ENCODE results near the gene KCNQ1OT1.
A peak's percentile ranks its signal among the peaks of the same experiment; 100 is the strongest.

The KCNQ1OT1 gene

DNA sequence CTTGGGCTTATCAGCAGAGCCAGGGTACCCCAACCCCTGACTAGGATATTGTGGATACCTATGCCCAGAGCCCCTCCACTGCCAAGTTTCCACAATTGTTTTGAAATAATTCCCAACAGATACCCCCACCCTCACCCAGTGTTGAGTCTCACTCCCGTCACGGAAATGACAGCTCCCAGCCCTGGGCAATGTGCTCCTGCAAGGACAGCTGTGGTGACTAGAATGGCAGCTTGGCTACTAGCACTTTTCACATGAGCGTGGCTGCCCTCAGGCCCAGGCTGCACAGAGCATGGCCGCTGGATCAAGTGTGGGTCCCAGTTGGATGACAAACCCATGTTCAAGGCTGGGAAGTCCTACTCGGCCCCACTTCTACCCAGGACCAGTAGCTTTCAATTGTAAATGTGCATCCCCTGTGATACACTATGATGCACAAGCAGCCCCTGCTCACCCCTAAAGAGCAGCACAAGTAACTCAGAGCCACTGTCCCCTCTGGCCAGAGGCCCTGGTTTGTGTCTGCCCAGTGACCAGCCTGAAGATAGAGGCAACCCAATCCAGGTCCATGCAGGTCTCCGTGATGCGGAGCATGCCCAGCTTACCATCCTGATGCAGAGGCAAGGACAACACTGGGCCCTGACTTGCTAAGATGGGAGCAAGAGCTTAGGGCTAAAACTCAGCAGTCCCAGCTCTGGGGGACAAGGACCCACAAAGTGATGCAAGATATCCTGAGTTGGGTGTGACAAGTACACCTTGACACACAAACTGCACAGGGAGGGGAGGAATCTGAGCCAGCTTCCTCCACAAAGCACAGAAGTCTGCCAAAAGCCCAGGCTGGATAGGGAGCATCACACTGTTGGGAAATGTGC, 13.2 kb downstream of the KCNQ1OT1 start:
- no peak for DNase-seq (ENCODE audit: low spot score)

DNA sequence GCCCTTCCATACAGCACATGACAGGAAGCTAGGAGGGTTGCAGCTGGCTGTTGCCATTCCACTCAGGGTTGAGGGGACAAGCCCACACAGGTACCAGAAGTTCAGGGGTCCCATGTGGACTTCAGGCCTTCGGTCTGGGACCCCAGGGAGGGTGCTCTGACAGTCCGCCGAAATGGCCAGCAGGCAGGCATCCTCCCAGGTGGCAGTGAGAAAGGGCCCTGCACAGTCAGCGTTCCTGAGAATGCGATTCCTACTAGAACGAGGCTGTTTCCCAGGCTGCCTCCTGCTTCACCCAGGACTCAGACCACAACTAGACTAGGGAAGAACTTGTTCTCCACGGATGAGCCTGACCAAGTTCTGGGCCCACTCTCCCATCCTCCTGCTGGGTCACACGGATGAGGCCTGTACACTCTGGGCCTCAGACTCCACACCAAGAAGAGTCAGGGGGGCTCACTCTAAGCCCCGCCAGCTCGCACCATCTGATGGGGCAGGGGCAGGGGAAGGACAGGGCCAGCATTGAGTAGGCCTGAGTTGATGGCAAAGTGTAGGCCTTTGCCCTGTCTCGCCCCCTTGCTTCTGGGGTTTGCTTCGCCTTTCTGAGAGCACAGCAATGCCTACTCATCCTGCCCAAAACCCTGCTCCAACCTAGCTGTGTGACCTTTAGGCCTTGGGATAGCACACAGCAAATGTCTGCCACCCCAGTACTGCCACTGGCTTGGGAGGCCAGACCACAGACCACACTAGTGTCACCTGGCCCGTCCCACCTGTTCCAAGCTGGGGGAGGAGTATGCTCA, 14.0 kb downstream of the KCNQ1OT1 start:
- DNase-seq (ENCODE audit: low spot score), result no peak

DNA sequence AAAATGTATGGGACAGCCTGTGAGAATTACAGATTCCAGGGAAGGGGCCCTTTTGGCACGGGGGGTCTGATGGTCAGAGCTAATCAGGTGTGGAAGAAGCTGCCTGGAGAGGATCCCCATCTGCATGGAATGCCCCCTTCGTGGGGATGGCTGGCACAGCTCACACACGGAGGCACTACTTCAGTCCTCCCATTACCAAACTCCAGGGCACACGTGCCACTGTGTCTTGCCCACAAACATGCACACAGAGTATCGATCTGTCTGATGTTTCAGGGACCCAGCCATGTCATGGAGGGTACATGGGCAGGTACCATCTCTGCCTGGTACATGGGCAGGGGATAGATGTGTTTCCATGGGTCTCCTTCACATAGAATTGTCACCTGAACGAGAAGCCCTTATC, 14.7 kb downstream of the KCNQ1OT1 start:
- DNase-seq (ENCODE audit: low spot score), result no peak

DNA sequence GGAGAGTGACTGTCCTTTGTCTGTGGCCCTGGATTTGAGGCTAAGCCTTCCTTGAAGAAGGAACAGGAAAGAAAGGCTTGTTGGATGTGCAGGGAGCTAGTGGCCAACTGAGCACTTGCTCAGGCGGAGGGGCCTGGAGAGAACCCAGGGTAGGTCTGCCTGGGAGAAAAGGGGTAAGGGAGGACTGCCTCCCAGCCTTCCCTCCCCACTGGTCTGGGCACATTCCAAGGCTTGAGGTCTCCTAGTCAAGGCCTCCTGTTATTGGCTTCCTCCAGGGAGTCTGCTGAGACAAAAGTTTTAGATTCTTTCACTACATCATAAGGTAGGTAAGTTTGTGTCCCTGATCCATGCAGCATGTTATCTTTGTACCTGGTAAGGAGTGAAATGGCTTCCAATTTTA, 15.2 kb downstream of the KCNQ1OT1 start:
- no peak for DNase-seq (ENCODE audit: low spot score)

DNA sequence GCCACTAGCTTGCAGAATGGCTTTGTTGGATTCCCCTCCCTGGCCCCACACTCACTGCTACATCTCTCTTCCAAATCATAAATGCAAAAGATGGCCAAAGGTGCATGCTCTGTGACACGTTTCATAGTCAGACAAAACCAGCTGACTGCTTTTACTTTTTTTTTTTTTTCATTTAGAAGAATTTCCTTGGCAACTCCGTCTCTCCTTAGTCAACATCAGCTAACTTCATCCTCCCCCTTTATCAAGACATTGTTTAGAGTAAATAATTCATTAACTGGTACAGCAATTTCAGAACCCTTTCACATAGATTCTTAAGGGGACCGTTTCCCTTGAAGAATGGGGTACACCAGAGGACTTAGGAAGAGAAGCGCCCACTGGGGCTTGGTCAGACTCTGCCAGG, 16.0 kb downstream of the KCNQ1OT1 start:
- DNase-seq (ENCODE audit: low spot score), result no peak

DNA sequence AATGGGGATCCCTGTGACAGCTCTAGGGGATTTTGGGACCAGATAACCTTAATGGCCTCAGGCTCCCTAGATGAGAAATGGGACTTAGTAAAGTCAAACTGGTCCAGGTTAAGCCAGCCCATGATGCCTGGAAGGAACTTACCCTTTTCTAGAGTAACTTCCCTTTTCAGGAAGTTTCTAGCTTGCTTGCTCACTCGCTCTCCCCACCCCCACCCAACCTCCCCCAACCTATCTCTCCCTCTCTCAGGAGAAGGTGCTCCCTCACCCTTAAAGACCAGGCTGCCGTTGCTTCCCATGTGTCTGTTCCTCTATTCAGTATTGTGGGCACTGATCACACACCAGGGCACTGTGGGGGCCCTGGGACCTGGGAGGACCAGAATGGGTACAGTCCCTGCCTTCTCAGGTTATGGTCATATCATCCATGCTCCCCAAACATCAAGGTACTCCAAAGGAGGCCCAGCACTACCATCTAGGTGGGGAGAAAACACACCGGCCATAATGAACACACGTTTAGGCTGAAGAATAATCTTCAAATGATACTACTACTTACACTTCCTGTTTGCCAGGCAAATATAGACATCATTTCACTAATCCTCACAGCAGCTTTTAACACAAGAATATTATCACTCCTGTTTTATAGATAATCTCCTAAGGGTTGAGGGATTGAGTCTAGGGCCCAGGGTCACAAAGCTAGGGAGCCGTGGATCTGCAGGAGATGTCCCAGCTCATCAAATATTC, 18.2 kb downstream of the KCNQ1OT1 start:
- no peak for DNase-seq (ENCODE audit: low spot score)

DNA sequence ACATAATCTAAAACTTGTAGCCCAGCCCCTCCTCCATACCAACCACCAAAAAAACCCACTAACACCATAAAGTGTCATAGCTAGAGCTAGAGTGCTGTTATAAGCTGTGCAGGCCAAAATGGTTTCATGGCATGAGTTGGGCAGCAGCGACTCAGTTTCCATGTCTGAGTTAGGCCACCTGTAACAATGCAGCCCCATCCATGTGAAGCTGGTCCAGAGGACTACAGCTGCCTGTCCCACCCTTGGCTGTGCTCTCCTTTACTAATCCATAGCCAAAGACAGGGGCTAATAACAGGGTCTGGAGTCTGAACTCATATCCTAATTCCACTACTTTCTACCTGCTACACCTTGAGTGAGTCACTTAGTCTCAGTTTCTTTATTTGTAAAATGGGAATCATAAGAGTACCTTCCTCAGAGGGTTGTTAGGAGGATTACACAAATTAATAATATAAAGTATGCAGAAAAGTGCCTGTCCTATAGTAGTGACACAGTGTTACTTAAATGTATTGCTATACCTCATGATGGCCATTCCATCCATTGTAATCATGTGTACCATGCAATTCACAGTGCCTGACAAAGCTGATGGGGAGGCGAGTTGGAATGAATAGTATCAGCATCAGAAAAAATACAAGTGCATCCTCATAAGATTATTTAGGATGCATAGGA, 20.6 kb downstream of the KCNQ1OT1 start:
- DNase-seq (ENCODE audit: low spot score), result no peak

DNA sequence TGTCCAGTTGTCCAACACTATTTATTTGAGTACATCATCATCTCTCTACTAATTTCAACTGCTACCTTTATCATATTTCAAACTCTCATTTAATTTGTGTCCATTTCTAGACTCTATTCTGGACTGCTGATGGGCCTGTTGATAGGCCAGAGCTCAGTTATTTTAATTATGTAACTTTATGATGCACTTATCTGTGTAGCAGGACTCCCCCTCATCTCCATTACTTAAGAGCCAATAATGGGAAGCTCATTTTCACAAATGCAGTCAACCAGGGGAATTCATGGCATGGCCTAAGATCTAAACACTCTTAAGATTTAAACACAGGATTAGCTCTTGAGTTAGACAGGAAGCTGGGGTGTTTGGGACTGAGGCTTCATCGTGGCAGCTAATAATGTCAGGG, 21.4 kb downstream of the KCNQ1OT1 start:
- DNase-seq (ENCODE audit: low spot score), result no peak

DNA sequence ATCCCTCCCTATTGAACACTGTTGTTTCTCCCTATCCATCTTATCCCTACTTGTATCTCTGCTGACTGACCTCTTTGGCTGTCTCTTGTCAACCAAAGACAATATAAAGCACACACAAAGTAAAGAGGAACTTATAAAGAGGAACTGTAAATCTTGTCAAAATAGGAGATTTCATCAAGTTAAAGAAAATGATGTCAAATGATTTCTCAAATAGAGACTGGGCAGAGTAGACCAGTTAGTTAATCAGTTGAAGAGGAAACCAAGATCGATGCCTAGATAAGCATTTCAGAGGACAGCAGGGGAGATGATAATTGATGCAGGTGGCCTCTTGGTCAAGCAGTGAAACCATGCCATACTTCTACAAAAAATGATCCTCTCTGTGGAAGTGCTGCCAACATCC, 22.7 kb downstream of the KCNQ1OT1 start:
- DNase-seq (ENCODE audit: low spot score), result peak; percentile 45

DNA sequence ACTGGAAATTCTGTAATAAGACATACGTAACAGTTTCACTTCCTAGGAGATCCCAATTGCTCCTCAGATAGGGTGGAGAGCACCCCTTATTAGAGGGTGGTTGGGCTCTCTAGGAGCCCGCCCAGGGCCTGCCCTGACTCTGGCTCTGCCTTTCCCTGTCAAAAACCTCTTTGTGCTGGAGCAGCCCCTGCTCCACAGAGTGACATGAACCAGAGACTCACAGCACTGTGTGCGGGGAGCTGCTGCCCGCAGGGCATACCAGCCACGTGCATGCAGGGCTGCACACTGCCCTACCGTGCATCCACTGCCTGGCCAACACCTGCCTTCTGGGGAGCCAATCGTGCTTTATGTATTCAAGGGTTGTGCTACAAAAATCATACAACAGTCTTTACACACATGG, 24.3 kb downstream of the KCNQ1OT1 start:
- DNase-seq (ENCODE audit: low spot score), result peak; percentile 79

DNA sequence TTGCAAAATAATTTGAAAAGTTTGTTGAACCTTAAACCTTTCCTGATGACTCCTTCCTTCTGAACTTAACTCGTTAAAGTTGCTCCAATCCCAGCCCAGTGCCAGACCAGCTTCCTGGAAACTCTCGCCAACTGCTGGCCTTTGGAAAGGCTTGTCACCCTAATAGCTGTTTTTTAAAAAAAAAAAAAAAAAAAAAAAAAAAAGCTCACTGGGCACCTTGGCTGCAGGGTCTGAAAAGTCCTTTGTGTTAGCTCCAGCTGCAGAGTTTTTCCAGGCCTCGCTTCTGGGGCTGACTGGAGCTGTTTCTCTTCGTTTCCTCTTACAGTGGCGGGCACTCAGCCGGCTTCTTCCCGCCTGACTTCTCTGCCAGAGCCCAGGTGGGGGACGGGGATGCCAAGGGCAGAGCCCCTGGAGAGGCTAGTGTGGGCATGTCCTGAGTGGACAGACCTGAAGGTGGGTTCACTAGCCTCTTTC, 25.1 kb downstream of the KCNQ1OT1 start:
- DNase-seq (ENCODE audit: low spot score), result peak; percentile 75

DNA sequence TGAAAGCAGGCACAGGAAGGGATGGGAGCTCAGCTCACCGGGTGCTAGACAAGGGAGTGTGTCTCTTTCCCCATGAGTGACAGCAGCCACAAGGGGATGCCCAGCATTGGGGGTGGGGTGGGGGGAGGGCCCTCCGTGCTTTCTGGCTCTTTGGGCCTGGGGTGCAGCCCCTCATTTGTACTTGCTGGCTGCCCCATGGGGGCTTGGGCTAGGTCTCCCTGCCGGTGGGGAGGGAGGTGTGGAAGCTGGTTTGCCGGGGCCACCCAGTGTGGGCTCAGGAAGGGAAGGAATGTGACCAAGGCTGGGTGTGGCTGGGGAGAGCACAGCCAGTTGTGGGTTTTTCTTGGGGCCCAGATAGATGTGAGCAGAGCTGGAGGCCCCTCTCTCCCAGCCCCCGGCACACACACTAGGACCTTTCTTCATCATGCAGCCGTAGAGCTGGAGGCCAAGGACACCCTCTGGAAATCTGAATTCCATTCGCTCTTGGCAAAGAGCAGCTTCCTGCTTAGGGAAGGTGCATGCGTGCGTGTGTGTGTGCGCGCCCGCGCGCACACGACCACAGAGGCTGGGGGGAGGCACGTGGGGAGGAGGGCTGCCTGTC, 25.8 kb downstream of the KCNQ1OT1 start:
- DNase-seq (ENCODE audit: low spot score), result no peak

DNA sequence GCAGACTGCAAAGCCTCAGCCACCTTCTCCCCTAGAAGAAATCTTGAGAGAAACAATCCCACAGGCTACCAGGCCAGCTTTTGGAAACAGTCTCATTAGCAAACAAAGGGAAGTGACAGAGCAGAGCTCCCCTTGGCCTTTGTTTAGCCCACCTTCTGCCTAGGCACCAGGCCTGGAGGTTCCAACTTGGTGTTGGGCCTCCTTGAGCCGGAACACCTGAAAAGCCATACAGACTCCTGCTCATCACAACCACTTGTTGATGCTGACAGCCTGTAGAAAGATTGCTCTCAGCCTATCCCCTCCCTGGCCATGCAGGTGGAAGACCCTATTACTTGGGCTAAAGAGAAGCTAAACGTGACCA, 26.6 kb downstream of the KCNQ1OT1 start:
- DNase-seq (ENCODE audit: low spot score), result no peak

DNA sequence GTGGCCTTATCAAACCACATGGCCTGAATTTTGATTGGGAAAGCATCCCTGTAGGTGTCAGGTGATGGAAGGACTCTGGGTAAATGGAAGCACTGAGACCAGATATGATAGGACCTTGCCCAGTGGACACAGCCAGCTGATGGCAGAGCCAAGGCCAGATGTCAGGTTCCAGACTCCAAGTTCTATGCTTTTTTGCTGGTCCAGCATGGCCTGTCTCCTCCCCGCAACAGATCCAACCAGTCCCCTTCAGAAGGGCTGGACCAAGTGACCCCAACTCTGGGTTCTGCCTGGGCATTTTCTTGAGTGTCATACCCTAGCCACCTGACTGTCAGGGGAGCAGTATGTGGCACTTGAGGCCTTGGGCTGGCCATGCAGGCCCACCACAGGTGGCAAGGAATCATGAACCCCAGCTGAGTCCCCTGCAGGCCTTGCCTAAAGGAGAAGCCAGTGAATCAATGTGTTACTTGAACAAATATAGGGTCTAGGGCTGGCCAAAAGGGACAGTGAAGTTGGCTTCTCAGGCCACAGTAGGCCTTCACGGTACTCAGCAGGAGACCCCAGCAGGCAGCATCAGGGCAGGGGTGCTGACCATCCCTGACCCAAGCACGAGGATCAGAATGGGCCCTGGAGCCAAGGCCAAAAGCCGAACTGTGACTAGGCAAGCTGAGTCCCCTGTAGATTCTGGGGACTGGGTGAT, 27.1 kb downstream of the KCNQ1OT1 start:
- no peak for DNase-seq (ENCODE audit: low spot score)

DNA sequence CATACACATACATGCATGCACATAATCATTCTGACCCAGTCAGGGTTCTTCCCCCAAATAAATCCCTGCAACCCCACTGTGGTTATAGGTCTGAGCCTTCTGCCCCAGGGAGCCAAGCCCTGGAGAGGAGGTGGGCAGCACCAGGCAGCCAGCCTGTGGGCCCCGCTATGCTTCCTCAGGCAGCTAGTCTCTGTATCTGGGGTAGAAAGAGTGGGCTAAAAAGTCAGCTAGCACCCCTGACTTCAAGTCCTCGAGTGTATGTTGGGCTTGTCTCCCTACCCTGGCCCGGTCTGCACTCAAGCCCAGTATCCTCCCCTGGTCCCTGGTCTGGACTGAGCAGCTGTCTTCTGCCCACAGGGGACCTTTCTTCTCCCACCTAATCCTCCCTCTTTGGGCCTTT, 28.0 kb downstream of the KCNQ1OT1 start:
- DNase-seq (ENCODE audit: low spot score), result no peak

DNA sequence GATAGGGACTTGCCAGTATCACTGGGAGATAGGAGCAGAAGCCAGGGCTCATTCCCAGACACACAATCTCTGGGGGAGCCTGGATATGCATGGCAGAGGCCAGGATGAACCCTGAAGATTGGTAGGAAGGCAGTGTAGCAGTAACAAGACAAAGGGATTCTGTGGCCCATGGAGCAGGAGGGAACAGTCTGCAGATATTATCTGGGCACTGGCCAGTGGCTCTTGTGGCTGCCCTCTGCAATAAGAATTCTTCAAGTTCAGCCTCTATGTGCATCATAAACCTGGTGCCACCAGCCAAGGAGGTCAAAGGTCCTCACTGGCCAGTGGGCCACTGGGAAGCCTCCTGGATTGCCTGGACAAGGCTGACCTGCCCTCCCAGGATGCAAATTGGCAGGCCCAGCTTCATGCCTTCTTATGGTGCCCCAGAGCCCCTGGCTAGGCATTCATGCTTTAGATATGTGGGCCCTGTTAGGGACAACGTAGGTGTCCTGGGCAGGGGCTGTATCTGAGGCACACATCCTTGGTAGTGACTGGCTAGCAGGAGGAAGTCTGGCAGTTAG, 29.2 kb downstream of the KCNQ1OT1 start:
- no peak for DNase-seq (ENCODE audit: low spot score)

DNA sequence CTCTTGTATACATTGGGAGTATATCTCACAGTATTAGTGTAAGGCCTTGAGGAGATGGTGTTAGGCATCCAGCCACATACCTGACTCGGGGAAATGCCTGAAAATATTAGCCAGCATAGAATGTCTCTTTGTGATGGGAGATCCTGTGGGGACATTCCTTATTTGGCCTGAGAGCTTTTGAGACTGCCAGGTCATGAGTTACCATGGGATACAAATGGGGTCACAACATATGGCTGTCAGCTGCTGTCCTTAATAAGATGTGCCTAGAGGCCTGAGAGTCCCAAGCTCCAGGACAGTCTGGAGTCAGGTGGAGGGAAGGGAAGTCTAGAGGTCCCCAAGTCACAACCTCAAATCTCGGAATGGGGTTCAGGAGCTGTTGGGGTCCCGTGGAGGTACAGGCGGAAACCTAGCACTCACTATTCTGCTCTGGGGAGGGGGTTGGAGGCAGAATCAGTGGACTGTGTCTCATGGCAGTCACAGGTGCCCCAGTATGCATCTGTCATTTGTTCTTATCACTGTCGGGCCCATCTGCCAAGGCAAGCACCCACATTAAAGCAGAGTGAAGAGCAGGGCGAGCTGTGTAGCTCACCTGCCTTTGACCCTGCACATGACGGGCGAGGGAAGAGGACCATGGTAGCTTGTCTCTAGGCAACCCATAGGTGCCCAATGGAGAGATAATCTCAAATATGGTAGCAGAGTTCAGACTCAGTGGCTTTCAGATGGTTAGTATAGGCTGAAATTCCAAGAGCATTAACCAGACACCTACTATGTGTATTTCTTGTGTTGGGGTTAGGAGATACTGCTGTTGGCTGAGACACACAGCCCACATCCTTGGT, 29.9 kb downstream of the KCNQ1OT1 start:
- DNase-seq (ENCODE audit: low spot score), result no peak

DNA sequence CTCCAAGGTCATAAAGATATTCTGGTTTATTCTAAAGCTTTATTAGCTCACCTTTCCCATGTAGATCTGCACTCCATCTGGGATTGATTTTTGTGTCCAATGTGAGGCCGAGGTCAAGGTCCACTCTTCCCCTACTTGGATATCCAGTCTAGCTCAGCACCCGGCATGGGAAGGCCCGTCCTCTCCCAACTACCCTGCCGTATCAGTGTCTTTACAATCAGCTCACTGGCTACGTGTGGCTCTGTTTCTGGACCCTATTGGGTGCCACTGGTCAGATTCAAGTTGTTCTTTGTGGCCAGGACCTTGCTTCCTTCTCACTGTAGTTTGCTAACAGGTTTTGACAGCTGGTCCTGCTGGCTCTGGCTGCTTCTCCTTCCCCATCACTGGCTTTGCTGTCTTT, 30.9 kb downstream of the KCNQ1OT1 start:
- DNase-seq (ENCODE audit: low spot score), result no peak

DNA sequence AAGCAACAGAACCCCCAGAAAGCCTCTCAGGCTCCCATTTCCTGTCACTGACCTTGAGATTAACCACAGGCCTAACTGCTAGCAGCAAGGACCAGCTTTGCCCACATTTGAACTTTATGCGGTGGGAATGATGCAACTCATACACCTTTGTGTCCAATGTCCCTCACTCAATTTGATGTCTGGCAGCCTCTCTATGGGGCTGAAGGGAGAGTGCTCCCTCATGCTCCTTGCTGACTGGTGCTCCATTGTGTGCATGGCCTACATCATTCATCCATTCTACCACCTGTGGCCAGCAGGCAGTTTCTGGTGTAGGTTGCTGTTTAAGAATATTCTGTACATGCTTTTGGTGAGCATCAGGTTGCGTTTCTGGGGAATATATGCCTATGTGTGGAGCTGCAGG, 31.9 kb downstream of the KCNQ1OT1 start:
- no peak for DNase-seq (ENCODE audit: low spot score)
